NCI-H2081 treated with DMSO at 0.1 percent for 48 hours (cell line): Measurements from ENCODE around the gene VCAM1.
"Not testable (repeated sequence)": the region's sequence is repeated elsewhere in the genome, so short reads cannot be mapped to it uniquely, and the experiment has no call there.

ENCODE experiments used
- DNase-seq: peaks from one replicate; lab custom pipeline; 2025; lab: John Stamatoyannopoulos, UW

The VCAM1 gene, protein sequence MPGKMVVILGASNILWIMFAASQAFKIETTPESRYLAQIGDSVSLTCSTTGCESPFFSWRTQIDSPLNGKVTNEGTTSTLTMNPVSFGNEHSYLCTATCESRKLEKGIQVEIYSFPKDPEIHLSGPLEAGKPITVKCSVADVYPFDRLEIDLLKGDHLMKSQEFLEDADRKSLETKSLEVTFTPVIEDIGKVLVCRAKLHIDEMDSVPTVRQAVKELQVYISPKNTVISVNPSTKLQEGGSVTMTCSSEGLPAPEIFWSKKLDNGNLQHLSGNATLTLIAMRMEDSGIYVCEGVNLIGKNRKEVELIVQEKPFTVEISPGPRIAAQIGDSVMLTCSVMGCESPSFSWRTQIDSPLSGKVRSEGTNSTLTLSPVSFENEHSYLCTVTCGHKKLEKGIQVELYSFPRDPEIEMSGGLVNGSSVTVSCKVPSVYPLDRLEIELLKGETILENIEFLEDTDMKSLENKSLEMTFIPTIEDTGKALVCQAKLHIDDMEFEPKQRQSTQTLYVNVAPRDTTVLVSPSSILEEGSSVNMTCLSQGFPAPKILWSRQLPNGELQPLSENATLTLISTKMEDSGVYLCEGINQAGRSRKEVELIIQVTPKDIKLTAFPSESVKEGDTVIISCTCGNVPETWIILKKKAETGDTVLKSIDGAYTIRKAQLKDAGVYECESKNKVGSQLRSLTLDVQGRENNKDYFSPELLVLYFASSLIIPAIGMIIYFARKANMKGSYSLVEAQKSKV

DNA sequence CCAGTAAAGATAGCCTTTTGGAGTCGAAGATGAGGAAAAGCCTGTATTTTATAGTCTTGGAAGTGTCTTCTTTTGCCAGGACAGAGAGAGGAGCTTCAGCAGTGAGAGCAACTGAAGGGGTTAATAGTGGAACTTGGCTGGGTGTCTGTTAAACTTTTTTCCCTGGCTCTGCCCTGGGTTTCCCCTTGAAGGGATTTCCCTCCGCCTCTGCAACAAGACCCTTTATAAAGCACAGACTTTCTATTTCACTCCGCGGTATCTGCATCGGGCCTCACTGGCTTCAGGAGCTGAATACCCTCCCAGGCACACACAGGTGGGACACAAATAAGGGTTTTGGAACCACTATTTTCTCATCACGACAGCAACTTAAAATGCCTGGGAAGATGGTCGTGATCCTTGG lies at the start of gene VCAM1:
Gene VCAM1, plus strand, starts transcription at position 253 of the 400 bp plus-strand sequence. Its CDS starts 119 bp downstream, at position 372.
- no peak for DNase-seq

DNA sequence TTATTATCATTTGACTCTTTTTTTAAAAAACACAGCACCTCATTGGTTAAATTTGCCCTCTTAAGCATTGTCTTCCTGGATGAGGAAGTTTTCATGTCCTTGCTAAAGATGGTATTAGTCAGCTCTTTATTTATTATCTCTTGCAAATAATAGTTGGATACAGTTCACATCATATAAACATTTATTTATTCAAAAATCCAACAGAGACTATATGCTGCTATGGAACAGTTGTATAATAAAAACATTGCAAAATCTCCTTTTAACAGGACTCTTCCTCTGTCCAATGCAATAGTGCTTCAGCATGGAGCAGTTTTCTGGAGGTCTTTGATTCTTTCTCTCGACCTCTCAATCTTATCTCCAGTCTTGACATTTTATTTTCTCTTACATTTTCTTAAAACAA lies 49.5 kb upstream of the VCAM1 start:
- DNase-seq = no peak

DNA sequence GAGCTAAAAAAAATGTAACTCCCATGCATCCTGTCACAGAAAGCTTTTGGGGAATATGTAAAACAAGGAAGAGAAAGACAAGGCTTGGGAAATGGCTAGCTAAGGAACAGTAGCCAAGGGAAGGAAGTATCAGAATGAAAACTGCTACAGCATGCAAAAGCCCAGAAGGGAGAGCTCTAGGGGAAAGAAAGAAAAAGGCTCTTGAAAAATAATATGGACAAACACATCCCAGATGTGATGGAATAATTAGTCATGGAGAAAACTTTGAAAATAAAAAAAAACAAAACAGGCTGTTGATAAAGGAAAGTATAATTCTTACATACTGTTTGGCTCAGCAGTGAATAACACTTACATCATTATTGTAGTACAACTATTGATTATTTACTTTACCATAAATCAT lies 47.9 kb upstream of the VCAM1 start:
- no peak for DNase-seq

DNA sequence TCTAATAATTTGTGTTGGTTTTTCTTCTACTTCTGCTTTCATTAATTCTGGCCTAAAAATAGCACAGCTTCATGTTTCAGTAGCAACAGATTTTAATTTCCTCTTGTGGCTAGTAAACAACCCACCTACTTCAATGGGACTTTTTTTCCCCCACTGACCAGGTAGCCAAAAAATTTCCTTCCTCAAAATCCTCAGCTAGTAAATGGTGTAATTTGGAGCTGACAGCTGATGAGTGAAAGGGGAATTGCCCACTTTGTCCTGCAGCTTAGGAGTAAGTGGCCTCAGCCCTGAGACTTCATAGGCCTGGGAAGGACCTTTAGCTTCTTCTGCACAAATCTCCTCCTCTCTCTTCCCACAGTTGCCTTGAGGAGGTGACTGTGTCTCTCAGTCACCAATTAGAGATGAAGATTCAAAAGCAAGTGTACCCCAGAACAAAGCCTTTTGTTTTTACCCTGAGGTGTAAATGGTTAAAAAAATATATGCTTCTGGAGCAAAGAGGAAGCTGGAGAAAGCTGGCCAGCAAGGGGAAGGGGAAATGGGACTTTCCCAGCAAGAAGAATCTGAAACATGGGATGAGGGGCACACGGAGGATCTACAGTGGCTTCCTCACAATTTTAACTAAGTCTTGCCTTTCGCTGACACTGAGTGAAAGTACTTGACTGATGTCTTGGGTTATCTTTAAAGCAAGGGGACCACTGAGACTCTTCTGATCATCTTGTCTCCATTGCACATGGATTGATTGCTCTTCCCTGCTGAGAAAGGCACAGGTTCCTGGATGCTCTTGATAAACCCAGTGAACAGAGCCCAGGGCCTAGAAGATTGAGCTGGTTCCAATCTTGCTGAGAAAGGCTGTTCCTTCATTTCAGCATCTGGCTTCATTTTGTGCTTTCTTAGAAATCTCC lies 35.8 kb upstream of the VCAM1 start:
- DNase-seq = no peak

DNA sequence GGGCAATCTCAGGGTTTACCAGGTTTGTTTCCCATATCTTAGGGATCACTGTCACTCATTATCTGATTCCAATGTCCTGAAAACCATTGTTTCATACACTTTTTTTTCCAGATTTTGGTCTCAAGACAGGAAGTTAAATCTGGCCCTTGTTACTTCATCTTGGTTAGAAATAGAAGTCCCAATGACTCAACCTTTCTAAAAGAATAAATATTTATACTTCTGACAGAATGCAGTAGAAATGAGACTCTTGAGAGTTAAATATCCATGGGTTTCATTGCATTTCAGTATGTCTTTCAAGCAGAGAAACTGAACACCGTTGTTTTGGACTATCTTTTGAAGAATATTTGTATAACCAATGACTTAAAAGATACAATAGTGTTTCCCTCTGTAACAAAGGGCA lies 19.8 kb upstream of the VCAM1 start:
- DNase-seq = no peak

DNA sequence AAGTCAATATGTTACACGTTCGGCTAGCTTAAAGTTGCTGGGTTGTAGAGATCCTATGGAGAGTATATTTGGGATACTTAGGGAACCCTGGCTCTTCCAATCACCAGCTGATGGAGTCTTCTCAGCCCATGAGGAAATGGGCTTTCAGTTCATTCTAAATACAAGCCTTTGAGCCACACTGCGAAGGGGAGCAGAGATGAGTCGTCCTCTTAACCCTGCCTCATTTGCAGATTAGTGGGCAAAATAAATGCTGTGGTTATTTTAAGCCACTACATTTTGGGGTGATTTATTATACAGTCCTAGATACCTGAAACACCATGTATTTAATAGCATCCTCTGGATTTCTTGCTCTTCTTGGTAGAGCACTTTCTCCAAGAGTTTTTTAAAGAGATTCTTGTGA lies 19.0 kb upstream of the VCAM1 start:
- no peak for DNase-seq

DNA sequence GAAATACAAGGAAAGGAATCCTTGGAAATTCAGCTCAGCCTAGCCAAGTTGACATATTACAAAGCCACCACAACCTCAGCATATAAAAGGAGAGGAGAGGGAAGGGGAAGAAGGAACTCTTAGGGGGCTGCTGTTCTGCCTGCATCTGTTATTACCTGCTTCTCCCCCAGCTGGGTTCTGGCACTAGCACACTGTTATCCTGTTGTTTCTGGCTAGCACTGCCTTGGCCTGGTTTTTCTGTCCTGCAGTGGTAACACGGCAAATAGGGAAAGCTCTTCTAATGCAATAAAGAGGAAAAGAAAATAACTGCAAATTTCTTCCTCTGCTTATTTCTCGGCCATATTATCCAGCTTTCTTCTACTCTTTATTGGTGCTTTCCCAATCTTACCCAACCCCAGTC lies 16.5 kb upstream of the VCAM1 start:
- DNase-seq = no peak

DNA sequence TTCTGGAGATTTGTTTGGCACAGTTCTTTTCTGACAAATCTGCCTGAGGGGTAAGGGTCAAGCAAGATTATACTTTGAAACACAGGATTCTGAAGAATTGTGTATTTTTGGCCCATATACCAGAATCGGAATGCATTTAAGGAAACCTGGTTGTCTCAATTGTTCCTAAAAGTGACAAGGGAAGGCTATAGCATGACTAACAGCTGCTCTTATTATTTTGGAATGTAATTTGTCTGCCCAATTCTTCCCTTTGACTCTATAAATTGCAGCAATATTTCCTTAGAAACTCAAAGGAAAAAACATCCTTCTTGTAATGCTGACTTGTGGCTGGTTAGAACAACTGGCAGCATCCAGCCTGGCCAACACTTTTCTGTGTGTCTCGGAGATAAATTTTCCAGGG lies 15.8 kb upstream of the VCAM1 start:
- no peak for DNase-seq

DNA sequence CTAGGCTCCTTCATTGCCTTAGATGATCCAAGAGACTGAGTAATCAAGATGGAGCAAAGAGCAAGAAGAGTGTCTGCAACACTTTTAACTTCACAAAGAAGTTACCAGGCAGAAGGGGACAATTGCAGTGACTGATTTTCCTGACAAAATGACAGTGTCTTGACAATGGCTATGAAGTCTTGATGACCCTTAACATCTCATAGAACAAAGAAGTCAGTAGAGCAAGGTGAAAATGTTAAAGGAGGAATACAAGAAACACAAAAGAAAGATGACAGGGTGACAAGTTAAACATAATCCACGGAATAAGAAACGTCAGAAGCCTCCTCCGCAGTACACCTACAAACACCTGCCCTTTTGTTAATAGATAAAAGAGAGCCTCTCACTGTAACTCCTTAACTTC lies 15.1 kb upstream of the VCAM1 start:
- no peak for DNase-seq

DNA sequence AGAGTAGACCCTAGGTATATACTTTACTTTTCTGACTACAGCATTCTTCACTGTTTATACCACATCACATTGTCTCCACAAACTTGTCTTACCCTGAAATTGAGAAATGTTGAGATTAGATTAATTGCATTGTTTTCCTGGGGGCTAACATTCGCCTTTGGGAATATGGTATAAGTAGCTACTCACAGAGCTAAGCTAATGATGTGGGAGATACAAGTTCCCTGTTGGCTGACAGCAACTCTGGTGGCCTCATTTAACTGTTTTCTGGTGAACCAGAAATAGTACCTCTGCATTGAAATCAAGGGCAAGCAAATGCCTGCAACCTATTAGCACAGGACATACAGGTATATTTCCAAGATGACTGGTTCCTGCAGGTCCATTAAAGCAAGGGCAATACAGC lies 13.2 kb upstream of the VCAM1 start:
- DNase-seq = no peak

DNA sequence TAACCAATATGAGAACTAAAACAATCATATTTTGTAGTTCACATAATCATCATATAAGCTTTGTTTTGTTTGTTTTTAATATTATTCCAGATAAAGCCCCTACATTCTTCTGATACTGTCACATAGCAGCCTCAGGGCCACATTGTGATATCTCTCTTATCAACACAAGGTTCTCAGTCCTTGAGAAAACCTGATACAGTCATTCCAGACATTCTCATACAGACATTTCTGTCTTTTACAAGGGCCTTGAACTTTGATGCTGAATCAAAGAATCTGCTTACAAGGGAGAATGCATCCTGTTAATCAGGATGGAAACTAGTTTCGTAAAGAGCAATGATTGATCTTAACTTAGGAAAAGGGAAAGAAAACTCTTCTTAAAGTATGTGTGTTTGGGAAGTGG lies 12.7 kb upstream of the VCAM1 start:
- no peak for DNase-seq

DNA sequence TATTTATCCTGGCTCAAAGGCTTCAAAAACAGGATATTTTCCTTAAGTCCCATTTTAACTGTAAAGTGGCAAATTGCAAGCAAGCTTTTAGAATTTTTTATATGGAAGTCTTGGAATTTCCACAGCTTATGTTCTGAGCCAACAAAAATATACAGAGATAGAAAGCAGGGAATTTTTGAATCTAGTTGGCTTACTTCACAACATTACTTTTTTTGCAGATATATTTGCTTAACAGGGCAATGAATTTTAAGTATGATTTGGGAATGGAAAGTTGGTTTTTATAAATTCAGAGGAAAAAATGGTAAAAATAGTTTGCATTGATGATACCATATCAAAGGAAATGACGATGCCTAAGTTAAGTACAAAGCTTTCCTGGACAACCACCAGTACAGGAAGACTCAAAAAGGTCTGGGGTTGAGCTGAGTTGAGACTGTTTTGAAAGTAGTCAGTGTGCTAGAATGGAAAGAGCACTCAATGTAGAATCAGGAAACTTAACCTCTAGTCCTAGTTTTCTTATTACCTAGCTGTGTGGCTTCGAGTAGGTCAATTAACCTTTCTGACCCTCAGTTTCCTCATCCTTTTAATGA lies 11.0 kb upstream of the VCAM1 start:
- DNase-seq = no peak

DNA sequence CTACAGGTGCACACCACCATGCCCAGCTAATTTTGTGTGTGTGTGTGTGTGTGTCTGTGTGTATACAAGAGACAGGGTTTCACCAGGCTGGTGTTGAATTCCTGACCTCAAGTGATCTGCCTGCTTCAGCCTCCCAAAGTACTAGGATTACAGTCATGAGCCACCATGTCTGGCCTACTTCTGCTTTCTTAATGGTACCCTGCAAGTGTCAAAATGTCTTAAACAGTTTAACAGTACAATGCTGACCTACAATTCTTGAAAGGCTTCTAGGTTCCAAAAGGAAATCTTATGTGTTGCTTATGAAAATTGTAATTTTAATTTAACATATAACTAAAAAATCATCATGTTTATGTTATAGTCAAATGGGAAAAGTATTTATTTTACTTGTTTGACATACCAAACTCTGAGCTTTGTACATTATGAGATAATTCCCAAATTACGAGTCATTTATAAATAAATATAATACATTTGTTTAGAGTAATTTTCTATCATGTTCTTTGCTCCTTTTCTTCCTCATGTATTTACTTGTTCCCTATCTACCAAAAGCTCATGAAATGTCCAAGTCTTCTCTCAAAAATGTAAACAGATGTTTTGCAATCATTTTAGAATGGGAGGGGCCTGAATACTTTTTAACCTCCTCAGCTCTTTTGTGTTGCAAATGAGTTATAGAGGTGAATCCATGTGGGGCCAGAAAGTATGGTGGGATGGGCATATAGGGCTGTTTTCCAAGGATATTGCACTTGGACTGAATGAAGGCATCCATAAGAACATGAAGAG lies 8.4 kb upstream of the VCAM1 start:
- DNase-seq = no peak

DNA sequence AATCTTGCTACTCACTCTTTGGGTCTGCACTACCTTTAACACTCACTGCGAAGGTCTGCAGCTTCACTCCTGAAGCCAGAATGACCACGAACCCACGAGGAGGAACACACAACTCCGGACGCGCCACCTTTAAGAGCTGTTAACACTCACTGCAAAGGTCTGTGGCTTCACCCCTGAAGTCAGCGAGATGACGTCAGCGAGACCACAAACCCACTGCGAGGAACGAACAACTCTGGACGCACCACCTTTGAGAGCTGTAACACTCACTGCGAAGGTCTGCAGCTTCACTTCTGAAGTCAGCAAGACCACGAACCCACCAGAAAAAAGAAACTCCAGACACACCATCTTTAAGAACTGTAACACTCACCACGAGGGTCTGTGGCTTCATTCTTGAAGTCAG lies 6.5 kb upstream of the VCAM1 start:
- not testable (repeated sequence) for DNase-seq

DNA sequence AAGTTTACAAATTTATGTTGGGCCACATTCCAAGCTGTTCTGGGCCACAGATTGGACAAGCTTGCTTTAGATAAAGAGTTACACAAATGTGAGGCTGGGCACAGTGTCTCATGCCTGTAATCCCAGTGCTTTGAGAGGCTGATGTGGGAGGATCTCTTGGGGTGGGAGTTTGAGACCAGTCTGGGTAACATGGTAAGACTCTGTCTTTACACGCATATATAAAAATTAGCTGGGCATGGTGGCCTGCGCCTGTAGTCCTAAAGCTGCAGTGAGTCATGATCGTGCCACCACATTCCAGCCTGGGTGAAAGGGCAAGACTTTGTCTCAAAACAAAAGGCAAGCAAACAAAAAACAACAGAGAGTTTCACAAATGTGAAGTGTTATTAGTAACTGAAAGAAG lies 5.9 kb upstream of the VCAM1 start:
- DNase-seq = no peak

DNA sequence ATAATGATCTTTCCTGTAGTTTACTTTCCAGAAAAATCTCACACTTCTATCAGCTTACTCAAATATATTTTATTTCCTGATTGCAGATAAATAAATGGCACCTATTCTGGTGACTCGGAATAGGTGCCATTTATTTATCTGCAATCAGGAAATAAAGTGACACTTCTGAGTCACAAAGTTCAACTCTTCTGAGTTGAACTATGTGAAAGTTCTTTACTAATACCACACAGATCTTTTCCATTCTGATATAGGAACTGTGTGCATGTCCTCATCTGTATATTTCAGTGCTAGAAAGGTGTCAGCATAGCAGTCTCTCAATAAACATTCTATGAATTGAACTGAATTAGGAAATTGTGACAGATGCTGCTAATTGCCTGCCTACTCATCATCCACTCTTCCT lies 4.9 kb upstream of the VCAM1 start:
- no peak for DNase-seq

DNA sequence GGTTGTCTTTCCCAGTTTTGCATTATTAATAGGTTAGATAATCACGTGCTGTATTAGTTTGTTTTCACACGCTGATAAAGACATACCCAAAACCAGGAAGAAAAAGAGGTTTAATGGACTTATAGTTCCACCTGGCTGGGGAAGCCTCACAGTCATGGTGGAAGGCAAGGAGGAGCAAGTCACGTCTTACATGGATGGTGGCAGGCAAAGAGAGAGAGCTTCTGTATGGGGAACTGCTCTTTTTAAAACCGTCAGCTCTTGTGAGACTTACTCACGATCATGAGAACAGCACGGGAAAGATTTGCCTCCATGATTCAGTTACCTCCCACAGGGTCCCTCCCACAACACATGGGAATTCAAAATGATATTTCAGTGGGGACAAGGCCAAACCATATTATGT lies 2.3 kb upstream of the VCAM1 start:
- DNase-seq = no peak

DNA sequence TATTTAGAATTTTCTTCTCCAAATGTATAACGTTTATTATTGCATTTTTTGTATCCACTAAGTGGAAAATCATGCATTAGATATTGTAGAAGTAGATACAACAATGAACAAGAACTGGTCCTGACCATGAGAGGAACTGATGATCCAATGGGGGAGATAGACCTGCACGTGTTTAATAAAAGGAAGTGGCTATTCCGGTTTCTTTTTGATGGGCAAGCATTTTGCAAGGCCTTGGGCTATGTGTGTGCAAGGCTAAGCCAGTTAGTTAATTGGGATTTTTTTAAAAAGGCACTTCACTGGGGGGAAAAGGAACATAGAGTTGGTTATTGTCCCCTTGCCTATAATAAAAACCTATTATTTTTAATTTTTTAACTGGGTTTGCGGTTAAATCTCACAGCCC lies 961 bp upstream of the VCAM1 start:
- DNase-seq = no peak

DNA sequence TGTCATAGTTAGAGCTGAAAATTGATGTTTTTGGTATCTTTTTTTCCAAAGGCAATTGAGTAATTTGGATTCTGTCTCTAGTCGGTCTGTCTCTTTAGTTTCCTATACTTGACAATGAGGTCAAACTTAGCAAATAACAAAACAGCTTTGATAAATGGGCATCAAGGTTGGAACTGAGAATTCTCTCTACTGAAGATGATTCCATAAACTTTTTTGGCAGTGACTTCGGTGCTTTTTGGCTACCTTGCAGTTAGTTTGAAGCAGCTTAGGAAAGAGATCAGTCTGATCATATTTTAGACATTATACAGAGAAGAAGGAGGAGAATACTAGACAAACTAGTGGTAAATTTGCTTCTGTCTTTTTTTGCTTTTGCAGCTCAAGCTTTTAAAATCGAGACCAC lies 559 bp downstream of the VCAM1 start:
- DNase-seq = no peak

DNA sequence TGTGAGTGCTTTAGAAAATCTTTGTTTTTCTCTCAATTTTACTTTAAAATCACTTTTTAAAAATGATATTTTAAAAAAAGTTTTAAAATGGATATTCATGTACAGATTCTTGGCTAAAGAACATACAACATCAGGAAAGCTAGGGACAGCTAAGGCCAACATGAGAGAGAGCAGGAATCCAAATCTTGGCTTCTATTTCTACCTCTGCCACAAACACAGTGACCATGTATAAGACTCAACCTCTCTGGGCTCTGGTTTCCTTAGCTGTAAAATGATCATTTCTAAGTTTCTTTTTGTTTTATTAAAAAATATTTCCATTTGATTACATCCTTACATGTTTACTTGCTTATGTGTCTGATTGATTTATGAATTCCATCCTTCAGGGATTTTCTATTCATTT lies 1.2 kb downstream of the VCAM1 start:
- DNase-seq = no peak

DNA sequence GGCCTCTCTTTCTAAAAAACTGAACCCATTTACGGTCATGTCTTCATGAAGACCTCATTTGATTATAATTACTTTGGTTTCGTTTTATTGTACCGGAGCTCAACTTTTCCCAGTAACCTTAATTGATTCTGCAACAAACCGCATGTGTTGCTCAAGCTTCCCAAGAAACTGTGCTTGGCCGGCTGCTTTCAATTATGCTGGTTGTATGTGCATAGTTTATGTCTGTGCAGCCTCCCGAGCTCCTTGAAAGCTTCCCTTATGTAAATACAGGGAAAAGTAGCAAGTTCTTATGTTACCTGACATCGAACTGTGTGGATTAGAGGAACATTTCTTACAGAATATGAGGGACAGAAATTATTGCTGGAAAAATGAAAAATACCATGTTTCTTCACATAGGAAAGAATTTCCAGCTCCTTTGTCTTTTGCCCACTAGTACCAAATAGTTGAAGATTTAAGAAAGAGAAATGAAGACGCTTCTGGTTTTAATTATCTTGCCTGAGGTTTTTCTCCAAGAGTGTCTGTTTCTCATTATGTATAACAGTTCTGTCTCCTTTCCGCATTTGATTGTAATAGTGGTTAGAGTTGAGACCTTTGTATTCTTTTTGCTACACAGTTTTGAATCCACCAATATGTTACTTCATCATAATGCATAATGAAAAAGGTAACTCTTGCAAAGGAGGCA lies 2.1 kb downstream of the VCAM1 start:
- DNase-seq = no peak
